ENCODE results near the gene TRAPPC3L.
"Not testable (repeated sequence)": the region's sequence is repeated elsewhere in the genome, so short reads cannot be mapped to it uniquely, and the experiment has no call there.

Gene TRAPPC3L

GRCh38 chr6:116511424-116512110 lies 33.9 kb downstream of the TRAPPC3L start, which contains the start of gene CALHM5:
Gene CALHM5 (plus strand): TSS chr6:116511639. CDS start chr6:116511697, 58 bp downstream.
- H3K4me1 ChIP-seq (ENCODE audit: control insufficient read depth, insufficient read depth, low read length) = peaks cover 5% of the 10 kb centered on the region
- H3K9ac ChIP-seq (ENCODE audit: low read depth, low read length) = no peak within 1 kb of the TSS
- H3K27me3 ChIP-seq (ENCODE audit: control insufficient read depth, insufficient read depth, low read length) = no peaks in the 10 kb centered on the region
- no peaks in the 10 kb centered on the region for H3K9me3 ChIP-seq (ENCODE audit: control insufficient read depth, insufficient read depth, low read length)
- no peak within 1 kb of the TSS for H3K4me3 ChIP-seq (ENCODE audit: low read depth, low read length)
- H3K36me3 ChIP-seq (ENCODE audit: control insufficient read depth, insufficient read depth, low read length) = no peaks in the 10 kb centered on the region

- H3K4me3 ChIP-seq (ENCODE audit: low read depth, low read length) = no peak overlapping the region
- H3K27me3 ChIP-seq (ENCODE audit: control insufficient read depth, insufficient read depth, low read length) = no peaks in the 10 kb centered on the region
- peaks cover 5% of the 10 kb centered on the region for H3K4me1 ChIP-seq (ENCODE audit: control insufficient read depth, insufficient read depth, low read length)
- H3K36me3 ChIP-seq (ENCODE audit: control insufficient read depth, insufficient read depth, low read length) = no peaks in the 10 kb centered on the region
- H3K9ac ChIP-seq (ENCODE audit: low read depth, low read length) = no peak overlapping the region
- no peaks in the 10 kb centered on the region for H3K9me3 ChIP-seq (ENCODE audit: control insufficient read depth, insufficient read depth, low read length)
These were observed 37.0 kb downstream of the TRAPPC3L start for GRCh38 chr6:116508527-116508926.

- H3K36me3 ChIP-seq (ENCODE audit: control insufficient read depth, insufficient read depth, low read length) = no peaks in the 10 kb centered on the region
- no peaks in the 10 kb centered on the region for H3K9me3 ChIP-seq (ENCODE audit: control insufficient read depth, insufficient read depth, low read length)
- H3K4me1 ChIP-seq (ENCODE audit: control insufficient read depth, insufficient read depth, low read length) = peaks cover 5% of the 10 kb centered on the region
- H3K9ac ChIP-seq (ENCODE audit: low read depth, low read length) = no peak overlapping the region
- no peak overlapping the region for H3K4me3 ChIP-seq (ENCODE audit: low read depth, low read length)
- H3K27me3 ChIP-seq (ENCODE audit: control insufficient read depth, insufficient read depth, low read length) = no peaks in the 10 kb centered on the region
These were observed 38.2 kb downstream of the TRAPPC3L start for GRCh38 chr6:116507324-116507723.

- H3K9me3 ChIP-seq (ENCODE audit: control insufficient read depth, insufficient read depth, low read length) = no peaks in the 10 kb centered on the region
- no peak overlapping the region for H3K9ac ChIP-seq (ENCODE audit: low read depth, low read length)
- no peaks in the 10 kb centered on the region for H3K36me3 ChIP-seq (ENCODE audit: control insufficient read depth, insufficient read depth, low read length)
- no peaks in the 10 kb centered on the region for H3K27me3 ChIP-seq (ENCODE audit: control insufficient read depth, insufficient read depth, low read length)
- no peaks in the 10 kb centered on the region for H3K4me1 ChIP-seq (ENCODE audit: control insufficient read depth, insufficient read depth, low read length)
- H3K4me3 ChIP-seq (ENCODE audit: low read depth, low read length) = no peak overlapping the region
These were observed 44.5 kb downstream of the TRAPPC3L start for GRCh38 chr6:116500969-116501433.

- no peaks in the 10 kb centered on the region for H3K27me3 ChIP-seq (ENCODE audit: control insufficient read depth, insufficient read depth, low read length)
- no peaks in the 10 kb centered on the region for H3K4me1 ChIP-seq (ENCODE audit: control insufficient read depth, insufficient read depth, low read length)
- no peaks in the 10 kb centered on the region for H3K9me3 ChIP-seq (ENCODE audit: control insufficient read depth, insufficient read depth, low read length)
- no peak overlapping the region for H3K9ac ChIP-seq (ENCODE audit: low read depth, low read length)
- no peak overlapping the region for H3K4me3 ChIP-seq (ENCODE audit: low read depth, low read length)
- no peaks in the 10 kb centered on the region for H3K36me3 ChIP-seq (ENCODE audit: control insufficient read depth, insufficient read depth, low read length)
These were observed 48.3 kb downstream of the TRAPPC3L start for GRCh38 chr6:116497113-116497676.

- H3K4me1 ChIP-seq (ENCODE audit: control insufficient read depth, insufficient read depth, low read length); H3K9ac ChIP-seq (ENCODE audit: low read depth, low read length); H3K36me3 ChIP-seq (ENCODE audit: control insufficient read depth, insufficient read depth, low read length); H3K4me3 ChIP-seq (ENCODE audit: low read depth, low read length); H3K9me3 ChIP-seq (ENCODE audit: control insufficient read depth, insufficient read depth, low read length); H3K27me3 ChIP-seq (ENCODE audit: control insufficient read depth, insufficient read depth, low read length): not testable (repeated sequence)
These were observed 50.3 kb downstream of the TRAPPC3L start for GRCh38 chr6:116495161-116495560.

GRCh38 chr6:116492331-116493067 lies 53.0 kb downstream of the TRAPPC3L start:
- H3K9ac ChIP-seq (ENCODE audit: low read depth, low read length) = no peak overlapping the region

GRCh38 chr6:116491610-116492330 lies 53.7 kb downstream of the TRAPPC3L start:
- no peak overlapping the region for H3K9ac ChIP-seq (ENCODE audit: low read depth, low read length)
- no peaks in the 10 kb centered on the region for H3K36me3 ChIP-seq (ENCODE audit: control insufficient read depth, insufficient read depth, low read length)
- no peaks in the 10 kb centered on the region for H3K9me3 ChIP-seq (ENCODE audit: control insufficient read depth, insufficient read depth, low read length)
- no peak overlapping the region for H3K4me3 ChIP-seq (ENCODE audit: low read depth, low read length)
- H3K4me1 ChIP-seq (ENCODE audit: control insufficient read depth, insufficient read depth, low read length) = no peaks in the 10 kb centered on the region
- H3K27me3 ChIP-seq (ENCODE audit: control insufficient read depth, insufficient read depth, low read length) = no peaks in the 10 kb centered on the region

More at GRCh38 chr6:116492331-116493067, 53.0 kb downstream of the TRAPPC3L start:
- Histone ChIP-seq H3K9me3 (ENCODE audit: control insufficient read depth, insufficient read depth, low read length) (no peaks in the 10 kb centered on the region), H3K36me3 (ENCODE audit: control insufficient read depth, insufficient read depth, low read length) (no peaks in the 10 kb centered on the region), H3K4me3 (ENCODE audit: low read depth, low read length) (no peak overlapping the region), H3K27me3 (ENCODE audit: control insufficient read depth, insufficient read depth, low read length) (no peaks in the 10 kb centered on the region), H3K4me1 (ENCODE audit: control insufficient read depth, insufficient read depth, low read length) (no peaks in the 10 kb centered on the region)

GRCh38 chr6:116485559-116486184 lies 59.8 kb downstream of the TRAPPC3L start:
- H3K27me3 ChIP-seq (ENCODE audit: control insufficient read depth, insufficient read depth, low read length) = no peaks in the 10 kb centered on the region
- no peak overlapping the region for H3K4me3 ChIP-seq (ENCODE audit: low read depth, low read length)
- H3K36me3 ChIP-seq (ENCODE audit: control insufficient read depth, insufficient read depth, low read length) = no peaks in the 10 kb centered on the region
- no peaks in the 10 kb centered on the region for H3K9me3 ChIP-seq (ENCODE audit: control insufficient read depth, insufficient read depth, low read length)
- H3K9ac ChIP-seq (ENCODE audit: low read depth, low read length) = no peak overlapping the region
- no peaks in the 10 kb centered on the region for H3K4me1 ChIP-seq (ENCODE audit: control insufficient read depth, insufficient read depth, low read length)

GRCh38 chr6:116483616-116484015 lies 61.9 kb downstream of the TRAPPC3L start:
- no peak overlapping the region for H3K4me3 ChIP-seq (ENCODE audit: low read depth, low read length)
- no peaks in the 10 kb centered on the region for H3K27me3 ChIP-seq (ENCODE audit: control insufficient read depth, insufficient read depth, low read length)
- no peaks in the 10 kb centered on the region for H3K36me3 ChIP-seq (ENCODE audit: control insufficient read depth, insufficient read depth, low read length)
- no peaks in the 10 kb centered on the region for H3K9me3 ChIP-seq (ENCODE audit: control insufficient read depth, insufficient read depth, low read length)
- H3K9ac ChIP-seq (ENCODE audit: low read depth, low read length) = no peak overlapping the region
- no peaks in the 10 kb centered on the region for H3K4me1 ChIP-seq (ENCODE audit: control insufficient read depth, insufficient read depth, low read length)

- Histone ChIP-seq H3K9me3 (ENCODE audit: control insufficient read depth, insufficient read depth, low read length) (no peaks in the 10 kb centered on the region), H3K4me3 (ENCODE audit: low read depth, low read length) (no peak overlapping the region), H3K4me1 (ENCODE audit: control insufficient read depth, insufficient read depth, low read length) (no peaks in the 10 kb centered on the region), H3K27me3 (ENCODE audit: control insufficient read depth, insufficient read depth, low read length) (no peaks in the 10 kb centered on the region), H3K36me3 (ENCODE audit: control insufficient read depth, insufficient read depth, low read length) (no peaks in the 10 kb centered on the region), H3K9ac (ENCODE audit: low read depth, low read length) (no peak overlapping the region)
These were observed 62.7 kb downstream of the TRAPPC3L start for GRCh38 chr6:116482780-116483179.

Measured in iPS-15b (cell line).